ENCODE data around the gene ECEL1. TPM values are rescaled to one million over a fixed set of nuclear protein-coding genes. Genes with fewer than 3 reads are reported as not detected.

The ECEL1 gene
- total RNA-seq, 1 donor from 2014 or later = 0.50 TPM

DNA sequence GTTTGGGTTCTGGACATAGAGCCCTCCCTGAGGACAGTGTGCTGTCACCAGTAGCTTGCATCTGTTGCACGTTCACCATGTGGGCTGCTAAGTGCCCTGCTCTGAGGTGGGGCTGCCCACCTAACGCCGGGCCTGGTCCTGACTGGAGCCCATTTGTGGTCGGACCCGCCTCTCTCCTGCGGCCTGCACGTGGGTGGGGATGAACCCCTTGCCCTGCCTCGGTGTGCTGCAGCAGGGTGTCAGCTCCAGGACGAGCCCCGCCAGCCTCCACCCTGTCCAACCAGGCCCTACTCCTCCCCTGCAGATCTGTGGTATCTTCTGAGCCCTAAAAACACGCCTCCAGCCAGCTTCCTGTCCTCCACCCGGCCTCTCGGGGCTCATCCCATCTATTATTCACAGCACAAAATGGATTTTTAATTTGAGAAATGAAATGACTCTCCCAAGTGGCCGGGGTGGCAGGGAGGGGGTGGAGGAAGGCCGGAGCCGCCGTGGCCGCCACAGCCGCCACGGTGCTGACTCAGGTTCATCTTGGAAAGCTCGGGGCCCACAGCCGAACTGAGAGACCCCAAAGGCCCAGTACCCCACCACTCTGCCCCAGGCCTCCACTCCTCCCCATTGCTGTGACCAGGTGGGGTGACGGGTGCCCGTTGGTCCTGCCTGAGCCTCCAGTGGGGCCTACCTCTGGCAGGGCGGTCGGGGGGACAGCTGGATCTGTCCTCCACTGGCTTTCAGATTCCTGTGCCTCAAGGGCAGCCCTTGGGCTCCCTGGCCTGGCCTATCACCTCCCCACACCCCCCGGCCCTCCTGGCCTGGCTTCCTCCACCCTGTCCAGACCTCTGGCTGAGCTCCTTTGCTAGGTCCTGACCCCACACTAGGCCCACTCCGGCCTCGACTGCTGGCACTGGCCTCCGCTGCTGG, 2.8 kb upstream of the ECEL1 start:
- H3K4me1 Mint-ChIP-seq (ENCODE audit: low read depth) = no peaks in the 10 kb centered on the region
- H3K9me3 Mint-ChIP-seq = no peaks in the 10 kb centered on the region
- no peak overlapping the region for H3K27ac Mint-ChIP-seq
- no peak overlapping the region for H3K4me3 Mint-ChIP-seq (ENCODE audit: low read depth)
- H3K36me3 Mint-ChIP-seq (ENCODE audit: low read depth) = no peaks in the 10 kb centered on the region
- peaks cover 23% of the 10 kb centered on the region for H3K27me3 Mint-ChIP-seq (ENCODE audit: low read depth)
- no peak for DNase-seq (ENCODE audit: low spot score)
- intact Hi-C loops (cut with micrococcal nuclease) = no loop called here

DNA sequence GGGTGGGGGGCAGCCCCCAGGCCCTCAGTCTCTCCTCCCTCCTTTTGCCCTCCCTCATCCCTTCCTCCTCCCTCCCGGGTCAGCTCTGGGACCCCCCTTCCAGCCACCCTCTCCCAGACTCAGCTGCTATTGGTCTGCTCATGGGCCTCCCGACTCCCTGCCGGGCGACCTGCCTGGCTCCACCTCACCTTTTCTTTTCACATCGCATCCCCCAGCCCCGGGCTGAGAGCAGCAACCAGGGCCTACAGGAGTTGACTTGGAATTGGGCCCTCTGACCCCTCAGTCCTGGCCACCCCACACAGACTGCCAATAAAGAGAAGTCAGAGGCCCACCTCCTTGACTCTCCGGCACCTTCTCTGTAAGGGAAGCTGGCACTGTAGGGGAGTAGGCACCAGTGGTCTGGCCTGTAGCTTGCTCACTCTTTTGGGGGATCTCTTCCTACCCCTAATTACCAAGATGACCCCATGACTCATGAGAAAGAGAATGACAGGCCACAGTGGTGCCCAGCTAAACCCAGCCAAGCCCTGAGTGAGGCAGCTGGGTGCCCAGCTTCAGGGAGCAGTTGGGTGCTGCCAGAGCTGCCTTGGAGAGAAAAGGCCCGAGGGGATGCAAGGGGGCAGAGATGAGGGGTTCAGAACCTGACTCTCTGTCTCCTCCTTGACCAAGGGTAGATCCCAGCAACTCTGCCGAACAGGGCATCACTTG, 2.0 kb upstream of the ECEL1 start:
- H3K4me1 Mint-ChIP-seq (ENCODE audit: low read depth) = no peaks in the 10 kb centered on the region
- no peak overlapping the region for H3K27ac Mint-ChIP-seq
- peaks cover 31% of the 10 kb centered on the region for H3K27me3 Mint-ChIP-seq (ENCODE audit: low read depth)
- DNase-seq (ENCODE audit: low spot score) = no peak
- no peak overlapping the region for H3K4me3 Mint-ChIP-seq (ENCODE audit: low read depth)
- intact Hi-C loops (cut with micrococcal nuclease) = loop anchor here (10.0 kb wide), 1 partner anchor 75 kb away; no protein-coding TSS in a partner anchor
- no peaks in the 10 kb centered on the region for H3K36me3 Mint-ChIP-seq (ENCODE audit: low read depth)
- H3K9me3 Mint-ChIP-seq = no peaks in the 10 kb centered on the region

GRCh38 chr2:232488721-232489300, 1.2 kb upstream of the ECEL1 start:
- intact Hi-C loops (cut with micrococcal nuclease) = loop anchor here (10.0 kb wide), 1 partner anchor 74 kb away; no protein-coding TSS in a partner anchor
- no peaks in the 10 kb centered on the region for H3K36me3 Mint-ChIP-seq (ENCODE audit: low read depth)
- no peak for DNase-seq (ENCODE audit: low spot score)
- no peaks in the 10 kb centered on the region for H3K4me1 Mint-ChIP-seq (ENCODE audit: low read depth)
- H3K4me3 Mint-ChIP-seq (ENCODE audit: low read depth) = no peak overlapping the region
- peaks cover 39% of the 10 kb centered on the region for H3K27me3 Mint-ChIP-seq (ENCODE audit: low read depth)
- H3K27ac Mint-ChIP-seq = no peak overlapping the region
- H3K9me3 Mint-ChIP-seq = no peaks in the 10 kb centered on the region

DNA sequence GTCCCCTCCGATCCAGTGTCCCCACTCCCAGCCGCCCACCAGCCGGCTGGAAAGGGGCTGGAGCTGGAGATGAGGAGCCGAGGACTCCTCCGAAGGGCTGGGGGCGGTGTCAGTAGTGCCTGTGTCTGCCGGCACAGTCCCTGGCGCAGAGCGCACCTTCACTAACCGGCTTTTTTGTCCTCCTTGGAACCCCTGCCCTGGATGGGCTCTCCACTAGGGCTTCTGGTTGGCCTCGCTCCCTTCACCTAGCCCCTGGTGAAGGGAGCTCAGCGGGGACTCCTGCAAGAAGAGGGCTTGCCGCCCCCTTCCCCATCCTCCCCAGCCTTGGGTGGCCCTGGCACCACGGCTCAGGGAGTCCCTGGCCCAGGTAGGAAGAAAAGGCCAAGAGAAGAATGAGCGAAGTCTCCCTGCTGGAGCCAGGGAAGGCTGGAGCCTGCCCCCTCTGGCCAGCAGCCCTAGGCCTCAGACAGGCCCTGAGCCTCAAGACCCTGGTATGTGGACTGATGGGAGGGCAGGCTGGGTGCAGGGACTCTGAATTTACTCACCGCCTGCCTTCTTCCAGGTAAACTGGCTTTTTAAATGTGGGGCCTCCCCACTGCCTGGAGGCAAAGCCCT, 570 bp upstream of the ECEL1 start:
- Mint-ChIP-seq H3K4me1 (ENCODE audit: low read depth) (no peaks in the 10 kb centered on the region), H3K9me3 (no peaks in the 10 kb centered on the region), H3K27ac (no peak overlapping the region), H3K36me3 (ENCODE audit: low read depth) (no peaks in the 10 kb centered on the region), H3K27me3 (ENCODE audit: low read depth) (peaks cover 38% of the 10 kb centered on the region), H3K4me3 (ENCODE audit: low read depth) (no peak overlapping the region)
- intact Hi-C loops (cut with micrococcal nuclease) = loop anchor here (10.0 kb wide), 1 partner anchor 73 kb away; no protein-coding TSS in a partner anchor
- no peak for DNase-seq (ENCODE audit: low spot score)

DNA sequence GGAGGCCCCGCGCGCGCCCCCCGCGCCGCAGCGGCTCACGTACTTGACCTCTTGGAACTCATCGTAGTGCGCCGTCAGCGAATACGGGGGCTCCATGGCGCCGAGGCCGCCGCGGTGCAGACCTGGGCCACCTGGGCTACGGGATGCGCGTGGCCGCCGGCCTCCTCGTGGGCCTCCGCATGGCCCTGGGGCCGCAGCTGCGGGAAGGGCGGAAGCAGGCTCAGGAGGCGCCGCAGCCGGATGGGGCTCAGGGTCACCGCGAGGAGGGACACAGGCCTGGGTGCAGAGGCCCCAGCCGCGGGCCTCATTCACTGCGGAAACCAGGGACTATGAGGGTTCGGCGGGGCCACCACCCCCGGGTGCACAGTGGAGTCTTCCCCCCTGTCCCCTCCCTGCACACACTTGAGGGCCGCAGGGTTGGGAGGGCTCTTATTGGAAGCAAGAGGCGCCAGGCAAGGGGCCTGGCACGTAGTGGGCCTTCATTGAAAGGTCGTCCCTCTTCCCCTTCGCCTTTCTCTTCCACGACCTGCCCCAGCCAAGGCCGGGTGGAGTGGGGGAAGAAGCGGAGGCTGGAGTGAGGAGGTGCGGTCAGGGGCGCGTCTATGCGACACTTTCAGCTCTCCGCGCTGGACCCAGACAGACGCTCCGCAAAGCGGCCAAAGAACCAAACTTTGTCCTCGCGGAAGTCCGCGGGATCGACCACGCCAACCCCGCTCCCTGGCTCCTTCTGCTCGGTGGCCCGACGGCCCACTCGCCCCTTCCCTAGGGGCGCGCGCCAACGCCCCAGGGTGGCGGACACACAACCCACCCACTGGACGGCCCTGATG, 863 bp downstream of the ECEL1 start:
- H3K4me1 Mint-ChIP-seq (ENCODE audit: low read depth) = no peaks in the 10 kb centered on the region
- no peak for DNase-seq (ENCODE audit: low spot score)
- H3K27me3 Mint-ChIP-seq (ENCODE audit: low read depth) = peaks cover 35% of the 10 kb centered on the region
- no peak overlapping the region for H3K4me3 Mint-ChIP-seq (ENCODE audit: low read depth)
- intact Hi-C loops (cut with micrococcal nuclease) = loop anchor here (10.0 kb wide), 1 partner anchor 72 kb away; no protein-coding TSS in a partner anchor
- no peaks in the 10 kb centered on the region for H3K36me3 Mint-ChIP-seq (ENCODE audit: low read depth)
- H3K27ac Mint-ChIP-seq = no peak overlapping the region
- no peaks in the 10 kb centered on the region for H3K9me3 Mint-ChIP-seq

DNA sequence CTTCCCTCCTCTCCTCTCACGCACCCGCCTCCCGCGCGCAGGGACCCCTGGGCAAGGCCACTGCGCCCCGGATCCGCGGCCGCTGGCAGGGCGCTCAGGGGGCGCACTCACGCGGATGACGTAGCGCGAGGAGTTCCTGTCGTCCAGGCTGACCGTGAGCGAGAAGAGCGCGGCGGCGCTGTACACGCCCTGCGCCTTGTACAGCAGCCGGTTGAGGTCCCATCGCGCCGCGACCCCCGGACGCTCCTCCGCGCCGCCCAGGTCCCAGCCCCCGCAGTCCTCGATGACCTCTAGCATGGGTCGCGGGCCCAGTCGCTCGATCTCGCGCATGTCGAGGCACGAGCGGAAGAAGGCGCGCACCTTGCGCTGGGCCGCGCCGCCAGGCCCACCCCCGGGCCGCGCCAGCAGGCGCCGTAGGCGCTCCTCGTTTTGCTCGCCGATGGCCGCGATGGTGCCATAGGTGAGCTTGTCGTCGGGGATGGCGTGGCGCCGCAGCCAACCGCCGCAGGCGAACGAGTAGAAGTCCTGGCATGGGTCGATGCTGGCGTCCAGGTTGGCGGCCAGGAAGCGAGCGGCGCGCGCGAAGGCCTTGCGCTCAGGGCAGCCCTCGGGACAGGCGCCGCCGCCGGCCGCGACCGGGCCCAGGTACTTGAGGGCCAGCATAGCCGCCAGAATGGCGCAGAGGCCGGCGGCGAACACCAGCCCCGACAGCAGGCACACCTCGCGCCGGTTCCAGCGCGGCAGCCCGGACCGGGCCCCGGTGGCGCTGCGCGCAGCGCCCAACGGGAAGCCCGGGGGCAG, 1.7 kb downstream of the ECEL1 start:
- H3K27ac Mint-ChIP-seq = no peak overlapping the region
- no peak overlapping the region for H3K4me3 Mint-ChIP-seq (ENCODE audit: low read depth)
- H3K36me3 Mint-ChIP-seq (ENCODE audit: low read depth) = no peaks in the 10 kb centered on the region
- intact Hi-C loops (cut with micrococcal nuclease) = loop anchor here (10.0 kb wide), 1 partner anchor 71 kb away; no protein-coding TSS in a partner anchor
- no peaks in the 10 kb centered on the region for H3K9me3 Mint-ChIP-seq
- H3K27me3 Mint-ChIP-seq (ENCODE audit: low read depth) = peaks cover 35% of the 10 kb centered on the region
- no peaks in the 10 kb centered on the region for H3K4me1 Mint-ChIP-seq (ENCODE audit: low read depth)
- no peak for DNase-seq (ENCODE audit: low spot score)

GRCh38 chr2:232485348-232485756, 2.3 kb downstream of the ECEL1 start:
- no peak overlapping the region for H3K4me3 Mint-ChIP-seq (ENCODE audit: low read depth)
- intact Hi-C loops (cut with micrococcal nuclease) = loop anchor here (10.0 kb wide), 1 partner anchor 71 kb away; no protein-coding TSS in a partner anchor
- H3K27me3 Mint-ChIP-seq (ENCODE audit: low read depth) = peaks cover 35% of the 10 kb centered on the region
- no peak overlapping the region for H3K27ac Mint-ChIP-seq
- no peaks in the 10 kb centered on the region for H3K4me1 Mint-ChIP-seq (ENCODE audit: low read depth)
- H3K36me3 Mint-ChIP-seq (ENCODE audit: low read depth) = no peaks in the 10 kb centered on the region
- DNase-seq (ENCODE audit: low spot score) = no peak
- no peaks in the 10 kb centered on the region for H3K9me3 Mint-ChIP-seq

DNA sequence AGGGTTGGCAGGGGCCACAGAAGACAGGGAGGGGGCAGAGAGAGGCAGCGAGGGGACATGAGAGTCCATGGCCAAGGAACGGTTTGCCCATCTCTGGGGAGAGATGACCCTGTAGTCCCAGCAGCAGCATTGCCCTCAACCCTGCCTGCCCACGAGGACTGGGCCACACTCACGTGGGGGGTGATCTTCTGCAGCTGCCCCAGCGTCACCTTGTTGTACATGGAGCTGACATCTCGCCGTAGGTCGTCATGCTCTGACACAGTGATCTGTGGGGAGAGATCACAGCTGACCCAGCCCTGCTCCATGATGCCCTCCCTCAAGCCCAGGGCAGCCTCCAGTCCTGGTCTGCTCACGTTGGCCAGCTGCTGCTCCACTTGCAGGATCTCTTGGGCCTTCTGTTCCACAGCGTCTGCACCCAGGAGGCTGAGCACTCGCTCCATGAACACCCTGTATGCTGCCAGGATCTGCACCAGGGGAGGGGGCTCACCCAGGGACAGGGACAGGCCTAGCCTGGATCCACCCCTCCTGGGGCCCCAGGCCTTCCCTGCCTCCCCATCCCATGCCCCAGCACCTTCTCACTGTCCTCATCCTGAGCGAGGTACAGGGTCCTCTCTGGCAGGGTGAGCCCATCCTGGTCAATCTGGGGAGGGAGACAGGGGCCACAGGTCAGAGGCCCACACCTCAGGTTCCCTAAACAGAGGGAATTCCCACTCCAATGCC, 2.8 kb downstream of the ECEL1 start:
- no peak for DNase-seq (ENCODE audit: low spot score)
- no peaks in the 10 kb centered on the region for H3K36me3 Mint-ChIP-seq (ENCODE audit: low read depth)
- no peak overlapping the region for H3K27ac Mint-ChIP-seq
- H3K27me3 Mint-ChIP-seq (ENCODE audit: low read depth) = peaks cover 34% of the 10 kb centered on the region
- H3K4me1 Mint-ChIP-seq (ENCODE audit: low read depth) = no peaks in the 10 kb centered on the region
- H3K4me3 Mint-ChIP-seq (ENCODE audit: low read depth) = no peak overlapping the region
- intact Hi-C loops (cut with micrococcal nuclease) = loop anchor here (10.0 kb wide), 1 partner anchor 70 kb away; no protein-coding TSS in a partner anchor
- no peaks in the 10 kb centered on the region for H3K9me3 Mint-ChIP-seq

- Mint-ChIP-seq H3K4me1 (ENCODE audit: low read depth) (no peaks in the 10 kb centered on the region), H3K4me3 (ENCODE audit: low read depth) (no peak overlapping the region), H3K27ac (no peak overlapping the region), H3K27me3 (ENCODE audit: low read depth) (peaks cover 29% of the 10 kb centered on the region), H3K36me3 (ENCODE audit: low read depth) (no peaks in the 10 kb centered on the region), H3K9me3 (no peaks in the 10 kb centered on the region)
- intact Hi-C loops (cut with micrococcal nuclease) = loop anchor here (10.0 kb wide), 1 partner anchor 69 kb away; no protein-coding TSS in a partner anchor
- DNase-seq (ENCODE audit: low spot score) = no peak
Measured at GRCh38 chr2:232483923-232484627, 3.6 kb downstream of the ECEL1 start.

- no peak overlapping the region for H3K27ac Mint-ChIP-seq
- no peaks in the 10 kb centered on the region for H3K4me1 Mint-ChIP-seq (ENCODE audit: low read depth)
- intact Hi-C loops (cut with micrococcal nuclease) = loop anchor here (10.0 kb wide), 1 partner anchor 69 kb away; no protein-coding TSS in a partner anchor
- H3K36me3 Mint-ChIP-seq (ENCODE audit: low read depth) = no peaks in the 10 kb centered on the region
- no peak overlapping the region for H3K4me3 Mint-ChIP-seq (ENCODE audit: low read depth)
- DNase-seq (ENCODE audit: low spot score) = no peak
- no peaks in the 10 kb centered on the region for H3K9me3 Mint-ChIP-seq
- H3K27me3 Mint-ChIP-seq (ENCODE audit: low read depth) = peaks cover 22% of the 10 kb centered on the region
Measured at GRCh38 chr2:232483311-232483922, 4.2 kb downstream of the ECEL1 start.
